Raji (cell line): ENCODE measurements around the gene ANTXRL.

Experiments used
- POLR2A ChIP-seq: IDR thresholded peaks from 2 replicates; pipeline ENCODE4 v1.6.1; 2011; ENCODE audit warnings: low read depth, low read length, control low read depth; ENCODE audit not compliant: insufficient read depth

Gene ANTXRL

DNA sequence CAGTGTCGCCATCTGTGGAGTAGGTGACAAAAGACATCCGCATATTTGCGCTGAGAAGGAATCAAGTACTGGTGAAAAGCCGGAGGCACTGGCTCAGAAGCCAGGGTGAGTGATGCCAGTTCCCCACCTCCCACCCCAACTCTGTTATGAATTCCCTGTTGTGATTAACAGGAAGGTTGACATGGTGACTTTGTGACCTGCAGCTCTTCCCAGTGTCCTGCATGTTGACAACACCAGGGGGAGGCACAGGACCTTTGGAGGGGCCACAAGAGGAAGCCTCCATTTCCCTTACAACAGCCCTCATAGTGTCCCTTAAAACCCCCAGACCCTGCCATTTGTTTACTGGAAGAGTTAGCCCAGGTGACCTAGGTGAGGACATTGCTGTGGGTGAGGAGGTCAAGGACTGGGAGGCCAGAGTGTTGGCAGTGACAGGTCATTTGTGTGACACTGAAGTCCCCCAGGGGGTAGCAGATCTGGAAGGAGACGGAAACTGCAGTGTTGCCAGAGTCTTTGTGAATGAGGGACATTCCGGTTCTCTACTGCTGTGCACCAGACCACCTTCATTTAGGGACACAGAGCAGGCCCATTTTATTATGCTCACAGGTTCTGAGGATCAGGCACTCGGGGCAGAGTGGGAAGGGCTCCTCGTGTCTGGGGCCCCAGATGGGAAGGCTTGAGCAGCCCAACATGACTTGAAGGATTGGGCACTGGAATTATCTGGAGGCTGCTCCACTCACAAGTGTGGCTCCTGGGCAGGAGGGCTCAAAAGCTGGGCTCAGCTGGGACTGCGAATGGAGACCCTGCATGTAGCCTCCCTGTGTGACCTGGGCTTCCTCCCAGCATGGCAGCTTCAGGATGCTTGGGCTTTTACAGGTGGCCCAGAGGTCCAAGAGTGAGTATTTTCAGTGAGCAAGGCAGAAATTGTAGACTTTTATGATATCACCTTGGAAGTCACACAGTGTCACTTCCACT lies 13.0 kb upstream of the ANTXRL start:
- no peak for TF ChIP-seq POLR2A

DNA sequence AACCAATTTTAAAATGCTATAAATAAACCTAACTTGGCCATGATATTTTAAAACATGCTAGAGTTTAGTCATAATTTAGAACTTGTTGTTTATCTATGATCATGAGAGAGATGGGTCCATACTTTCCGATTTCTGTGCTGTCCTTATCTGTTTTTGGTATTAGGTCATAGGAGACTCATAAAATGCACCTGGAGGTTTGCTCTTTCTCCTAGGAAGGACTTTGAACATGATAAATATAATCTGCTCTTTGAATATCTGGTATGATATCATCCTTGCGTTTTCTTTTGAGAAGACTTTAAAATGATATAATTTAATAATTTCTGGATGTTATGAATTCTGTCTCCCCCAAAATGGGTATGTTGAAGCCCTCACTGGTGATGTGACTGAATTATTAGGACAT lies 9.0 kb upstream of the ANTXRL start:
- no peak for TF ChIP-seq POLR2A

DNA sequence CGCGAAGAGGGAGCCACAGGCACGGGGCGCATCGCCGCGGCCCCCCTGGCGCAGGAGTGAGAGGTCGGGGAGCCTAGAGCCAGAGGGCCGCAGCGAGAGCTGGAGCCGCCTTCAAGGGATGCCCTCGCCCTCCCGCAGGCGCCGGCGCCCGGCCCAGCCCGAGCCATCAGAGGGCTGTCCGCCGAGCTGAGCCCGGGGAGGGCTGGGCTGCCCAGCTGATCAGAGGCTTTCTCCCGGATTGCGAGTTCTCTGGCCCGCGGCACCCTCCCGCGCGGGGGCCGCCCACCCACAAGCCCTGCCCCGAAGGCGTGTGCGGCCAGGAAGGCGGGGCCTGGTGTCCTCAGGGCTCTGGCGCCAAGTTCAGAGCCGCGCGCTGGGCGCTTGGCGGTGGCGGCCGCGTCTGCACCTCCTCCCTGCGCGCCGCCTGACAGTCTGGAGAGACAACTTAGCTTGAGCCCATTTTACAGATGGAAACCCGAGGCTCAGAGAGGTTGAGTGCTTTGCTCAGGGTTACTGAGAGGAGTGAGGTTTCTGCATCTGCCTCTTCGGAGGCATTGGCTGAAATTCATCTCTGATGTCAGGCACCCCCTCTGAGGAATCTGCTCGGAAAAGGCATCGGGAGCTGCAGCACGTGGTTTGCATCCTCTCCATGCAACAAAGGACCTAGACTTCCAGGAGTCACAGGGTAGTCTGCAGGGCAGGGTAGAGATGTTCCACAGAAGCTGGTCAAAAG lies 3.8 kb upstream of the ANTXRL start:
- no peak for TF ChIP-seq POLR2A

DNA sequence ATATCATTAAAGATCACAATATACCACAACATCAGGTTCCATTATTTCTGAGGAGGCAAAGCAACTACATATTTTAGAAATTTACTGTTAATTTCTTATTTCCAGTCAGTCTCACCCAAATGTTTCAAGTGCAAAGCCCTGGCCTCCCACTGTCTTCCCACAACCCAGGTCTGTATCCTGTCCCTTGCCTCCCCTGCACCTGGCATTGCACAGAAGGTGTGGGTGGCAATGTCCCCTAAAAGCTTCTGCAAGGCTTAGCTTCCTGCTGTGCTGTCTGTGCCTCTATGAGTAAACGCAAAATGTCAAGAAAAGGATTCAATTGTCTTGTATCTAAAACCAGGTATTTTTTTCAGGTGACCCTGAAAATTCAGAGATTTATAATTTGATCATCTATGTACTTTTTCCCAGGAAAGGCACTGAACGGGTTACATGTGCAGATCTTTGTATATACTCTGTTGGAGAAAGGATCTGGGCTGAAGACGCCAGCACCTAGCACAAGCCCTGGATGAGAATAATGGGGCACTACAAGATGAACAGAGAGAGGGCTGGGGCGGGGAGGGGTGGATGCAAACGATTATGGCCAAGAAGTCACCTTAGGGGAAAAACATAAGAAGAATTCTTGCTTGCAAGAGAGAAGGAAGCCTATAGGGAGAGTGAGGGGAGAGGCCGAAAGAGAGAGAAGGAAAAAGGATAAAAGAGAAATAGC lies 3.1 kb upstream of the ANTXRL start:
- TF ChIP-seq POLR2A, result no peak

DNA sequence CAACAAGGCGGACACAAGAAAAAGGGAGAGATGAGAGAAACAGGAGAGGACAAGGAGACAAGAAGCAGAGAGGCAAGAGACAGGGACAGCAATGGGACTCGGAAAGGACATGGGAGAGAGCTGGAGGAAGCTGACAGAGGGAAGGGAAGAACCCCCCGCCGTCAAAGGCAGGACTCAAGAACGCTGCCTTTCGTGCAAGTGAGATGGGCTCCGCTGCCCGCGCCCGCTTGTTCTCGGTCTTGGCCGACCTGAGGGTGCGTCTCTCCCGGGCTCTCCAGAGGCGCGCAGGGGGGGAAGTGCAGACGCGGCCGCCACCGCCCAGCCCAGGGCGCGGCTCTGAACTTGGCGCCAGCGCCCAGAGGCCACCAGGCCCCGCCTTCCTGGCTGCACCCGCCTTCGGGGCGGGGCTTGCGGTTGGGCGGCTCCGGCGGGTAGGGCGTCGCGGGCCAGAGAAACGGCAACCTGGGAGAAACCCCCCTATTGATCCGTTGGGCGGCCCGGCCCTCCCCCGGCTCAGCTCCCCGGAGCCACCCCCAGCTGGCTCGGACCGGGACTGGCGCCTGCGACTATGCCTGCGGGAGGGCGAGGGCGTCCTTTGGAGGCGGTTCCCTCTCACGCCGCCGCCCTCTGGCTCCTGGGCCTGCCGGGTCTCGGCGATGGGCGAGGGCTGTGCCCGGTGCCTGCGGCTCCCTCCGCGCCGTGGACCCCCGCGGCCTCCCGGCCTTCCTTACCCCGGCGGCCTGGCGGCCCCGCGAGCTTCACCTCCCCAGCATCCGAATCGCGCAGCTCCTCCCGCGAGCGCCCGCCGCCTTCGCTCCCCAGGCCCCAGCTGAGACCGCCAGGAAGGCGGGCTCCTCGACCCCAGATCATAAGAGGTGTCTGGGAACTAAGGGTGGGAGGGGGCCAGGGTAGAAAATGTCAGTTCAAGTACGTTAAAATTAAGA lies 2.2 kb upstream of the ANTXRL start:
- 0 out of 2 replicates have a peak, but pooled peaks have one; percentile 26 for TF ChIP-seq POLR2A

DNA sequence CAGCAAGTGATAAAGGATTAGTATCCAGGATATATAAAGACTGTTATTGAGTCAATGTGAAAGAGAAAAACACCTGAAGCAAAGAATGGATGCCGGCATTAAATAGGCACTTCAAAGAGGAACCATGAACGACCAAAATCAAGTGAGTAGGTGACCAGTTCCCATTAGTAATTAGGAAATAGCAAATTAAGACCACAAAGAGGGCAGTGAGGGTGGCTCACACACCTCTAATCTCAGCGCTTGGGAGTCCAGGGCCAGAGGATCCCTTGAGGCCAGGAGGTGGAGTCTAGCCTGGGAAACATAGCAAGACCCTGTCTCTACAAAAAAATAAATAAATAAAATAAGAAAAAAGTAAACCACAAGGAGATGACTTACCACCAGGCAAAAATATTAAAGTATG lies 1.5 kb upstream of the ANTXRL start:
- TF ChIP-seq POLR2A, result no peak

DNA sequence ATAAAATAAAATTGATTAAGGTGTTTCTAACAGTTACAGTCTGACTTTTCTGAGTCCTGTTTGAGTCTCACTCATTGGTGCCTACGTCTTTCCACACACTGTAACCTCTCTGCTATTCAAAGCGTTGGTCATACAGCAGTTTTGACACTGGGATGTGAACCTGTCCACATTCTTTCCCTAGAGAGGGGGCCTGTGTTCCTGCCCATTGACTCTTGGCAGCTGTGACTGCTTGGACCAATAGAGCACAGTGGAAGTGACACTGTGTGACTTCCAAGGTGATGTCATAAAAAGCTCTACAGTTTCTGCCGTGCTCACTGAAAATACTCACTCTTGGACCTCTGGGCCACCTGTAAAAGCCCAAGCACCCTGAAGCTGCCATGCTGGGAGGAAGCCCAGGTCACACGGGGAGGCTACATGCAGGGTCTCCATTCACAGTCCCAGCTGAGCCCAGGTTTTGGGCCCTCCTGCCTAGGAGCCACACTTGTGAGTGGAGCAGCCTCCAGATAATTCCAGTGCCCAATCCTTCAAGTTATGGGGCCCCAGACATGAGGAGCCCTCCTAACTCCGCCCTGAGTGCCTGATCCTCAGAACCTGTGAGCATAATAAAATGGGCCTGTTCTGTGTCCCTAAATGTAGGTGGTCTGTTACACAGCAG lies 704 bp upstream of the ANTXRL start:
- no peak for TF ChIP-seq POLR2A

DNA sequence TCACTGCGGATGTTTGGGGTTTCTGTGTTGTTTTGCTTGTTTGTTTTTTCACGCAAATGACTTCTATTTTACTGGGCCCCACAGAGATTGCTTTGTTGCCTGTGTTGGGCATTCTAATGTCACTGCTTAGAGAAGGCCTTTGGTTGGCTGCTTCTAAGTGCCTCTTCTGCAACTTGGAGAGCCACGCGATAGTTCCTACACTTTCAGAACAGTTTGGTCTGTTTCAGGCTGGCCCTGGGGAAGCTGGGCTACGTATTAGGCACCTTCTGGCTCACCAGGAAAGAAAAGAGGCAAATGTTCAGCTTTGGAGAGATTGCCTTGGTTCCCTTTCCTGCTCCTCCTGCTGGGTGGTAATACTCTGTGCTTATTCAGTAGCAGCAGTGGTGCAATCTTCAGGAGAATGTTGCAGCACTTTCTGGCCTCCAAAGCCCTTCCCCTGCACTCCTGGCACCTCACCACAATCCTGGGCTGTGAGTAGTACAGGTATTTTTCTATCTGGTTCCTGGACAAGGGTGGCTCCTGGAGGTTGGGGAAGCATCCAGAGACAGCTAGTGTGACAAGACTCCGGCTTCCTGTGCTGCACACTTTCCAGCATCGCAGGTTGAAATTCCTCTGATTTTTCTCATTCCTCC lies 1.2 kb downstream of the ANTXRL start:
- no peak for TF ChIP-seq POLR2A

DNA sequence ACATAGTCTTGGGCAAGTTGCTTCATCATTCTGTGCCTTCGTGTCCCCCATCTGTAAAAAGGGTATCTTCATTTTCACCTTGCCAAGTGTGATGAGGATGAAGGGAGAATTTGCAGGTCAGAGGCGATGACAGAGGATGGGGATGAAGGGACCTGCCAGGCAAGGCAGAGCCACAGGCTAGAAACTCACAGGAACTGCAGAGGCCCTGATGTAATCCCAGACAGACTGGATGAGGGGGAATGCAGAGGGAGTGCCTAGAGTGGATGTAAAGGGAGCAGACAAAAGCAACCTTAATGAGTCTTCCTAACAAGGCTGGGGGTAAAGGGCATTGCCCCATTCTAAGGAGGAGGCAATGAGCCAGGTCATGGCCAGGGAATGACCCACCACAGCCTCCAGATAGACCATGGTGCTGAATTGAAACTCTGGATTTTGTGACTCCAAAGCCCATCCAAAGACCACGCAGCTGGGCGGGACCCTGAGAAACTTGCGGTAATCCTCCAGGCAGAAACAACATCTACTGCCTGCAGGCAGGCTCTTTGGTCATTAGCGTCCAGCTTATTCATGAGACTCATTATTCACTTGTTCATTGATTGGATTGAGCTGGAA lies 1.9 kb downstream of the ANTXRL start:
- no peak for TF ChIP-seq POLR2A

DNA sequence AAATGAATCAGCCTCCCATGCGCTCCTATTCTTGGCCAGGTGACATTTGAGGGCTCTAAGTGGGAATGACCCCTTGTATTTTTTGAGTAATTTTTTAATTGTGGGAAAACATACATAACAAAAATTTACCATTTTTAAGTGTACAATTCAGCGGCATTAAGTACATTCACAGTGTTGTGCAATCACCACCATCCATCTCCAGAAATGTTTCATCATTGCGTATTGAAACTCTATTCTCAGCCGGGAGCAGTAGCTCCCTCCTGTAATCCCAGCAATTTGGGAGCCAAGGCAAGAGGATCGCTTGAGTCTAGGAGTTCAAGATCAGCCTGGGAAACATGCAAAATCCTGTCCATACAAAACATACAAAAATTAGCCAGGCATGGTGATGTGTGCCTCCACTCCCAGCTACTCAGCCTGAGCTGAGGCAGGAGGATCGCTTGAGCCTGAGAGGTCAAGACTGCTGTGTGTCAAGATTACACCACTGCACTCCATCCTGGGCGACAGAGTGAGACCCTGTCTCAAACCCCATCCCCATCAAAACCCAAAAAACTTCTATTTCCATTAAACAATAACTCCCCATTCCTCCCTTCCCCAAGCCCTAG lies 2.5 kb downstream of the ANTXRL start:
- no peak for TF ChIP-seq POLR2A

DNA sequence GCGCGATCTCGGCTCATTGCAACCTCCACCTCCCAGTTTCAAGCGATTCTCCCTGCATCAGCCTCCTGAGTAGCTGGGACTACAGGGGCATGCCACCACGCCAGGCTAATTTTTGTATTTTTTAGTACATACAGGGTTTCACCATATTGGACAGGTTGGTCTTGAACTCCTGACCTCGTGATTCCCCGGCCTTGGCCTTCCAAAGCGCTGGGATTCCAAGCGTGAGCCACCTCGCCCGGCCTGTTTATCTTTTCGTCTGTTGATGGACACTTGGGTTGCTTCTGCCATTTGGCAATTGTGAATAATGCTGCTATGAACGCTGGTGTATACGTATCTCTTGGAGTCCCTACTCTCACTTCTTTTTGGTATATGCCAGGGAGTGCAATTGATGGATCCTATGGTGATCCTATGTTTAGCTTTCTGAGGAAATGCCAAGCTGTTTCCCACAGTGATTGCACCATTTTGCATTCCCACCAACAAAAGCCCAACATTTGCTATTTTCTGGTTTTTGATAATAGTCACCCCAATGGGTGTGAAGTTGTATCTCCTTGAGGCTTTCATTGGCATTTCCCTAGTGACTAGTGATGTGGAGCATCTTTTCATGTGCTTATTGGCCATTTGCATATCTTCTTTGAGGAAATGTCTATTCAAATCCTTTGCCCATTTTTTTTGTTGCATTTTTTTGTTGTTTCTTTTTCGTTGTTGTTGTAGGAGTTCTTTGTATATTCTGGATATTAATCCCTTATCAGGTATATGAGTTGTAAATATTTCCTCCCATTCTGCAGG lies 3.5 kb downstream of the ANTXRL start:
- TF ChIP-seq POLR2A, result no peak
